DOHH2 (cell line): ENCODE measurements around the gene KRT40.

Experiments
- CTCF ChIP-seq: fragments of 200-600 bp; sonication (generic); IDR thresholded peaks from one replicate; pipeline ENCODE4 v1.5.1; 2014; ENCODE audit warnings: antibody characterized with exemption, mild to moderate bottlenecking, low read depth, low read length; ENCODE audit not compliant: poor library complexity, severe bottlenecking
- EZH2phosphoT487 ChIP-seq: fragments of 200-600 bp; sonication (generic); IDR thresholded peaks from 2 replicates; pipeline ENCODE4 v1.6.1; 2017; ENCODE audit warnings: borderline replicate concordance, mild to moderate bottlenecking, antibody characterized with exemption, low read length, moderate library complexity, mixed read lengths

- TF ChIP-seq CTCF (no peak), EZH2phosphoT487 (no peak)
Measured at GRCh38 chr17:40942553-40942952, 41.6 kb downstream of the KRT40 start.
